ENCODE results near the gene ROBO1. TPM values are rescaled to one million over a fixed set of nuclear protein-coding genes. Genes with fewer than 3 reads are reported as not detected.

Gene ROBO1
- polyA plus RNA-seq, 1 experiment: 33.9 TPM

- no peaks in the 10 kb centered on the region for H3K36me3 ChIP-seq (ENCODE audit: control insufficient read depth, insufficient read depth, low read length)
- DNase-seq (ENCODE audit: low read depth): no peak
- no peaks in the 10 kb centered on the region for H3K27me3 ChIP-seq (ENCODE audit: control insufficient read depth, insufficient read depth, low read length)
- ChIA-PET CTCF (no interaction called here), POLR2A (interaction anchor here (0.6 kb wide), 1 partner anchor 181 kb away, joined by 6 read pairs; no protein-coding TSS in a partner anchor)
- TF ChIP-seq CTCF (IDR thresholded peaks at IDR 0.05; ENCODE audit: insufficient read depth, low read depth, low read length): no peak
- H3K4me3 ChIP-seq (ENCODE audit: low read depth, low read length): no peak overlapping the region
Observed at GRCh38 chr3:79199966-79200365, 567.8 kb downstream of the ROBO1 start.

DNA sequence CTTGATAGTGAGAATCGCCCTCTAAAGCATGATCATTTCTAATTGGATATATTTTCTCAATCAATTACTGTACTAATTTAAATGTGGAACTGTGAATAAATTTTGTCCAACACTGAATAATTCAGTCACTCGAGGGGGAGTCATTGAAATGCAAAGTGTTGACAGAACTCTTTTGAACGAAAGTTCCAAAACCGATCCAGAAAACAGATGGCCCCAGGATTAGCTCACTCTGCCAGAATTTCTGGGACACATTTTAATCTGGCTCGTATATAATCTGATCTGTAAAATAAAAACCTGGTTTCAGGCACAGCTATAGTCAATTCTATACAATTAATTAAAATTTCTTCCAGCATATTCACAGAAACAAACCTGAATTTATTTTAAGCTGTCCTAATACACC lies 580.4 kb downstream of the ROBO1 start:
- ChIA-PET POLR2A (no interaction called here), CTCF (no interaction called here)
- TF ChIP-seq CTCF (IDR thresholded peaks at IDR 0.05; ENCODE audit: insufficient read depth, low read depth, low read length): no peak

DNA sequence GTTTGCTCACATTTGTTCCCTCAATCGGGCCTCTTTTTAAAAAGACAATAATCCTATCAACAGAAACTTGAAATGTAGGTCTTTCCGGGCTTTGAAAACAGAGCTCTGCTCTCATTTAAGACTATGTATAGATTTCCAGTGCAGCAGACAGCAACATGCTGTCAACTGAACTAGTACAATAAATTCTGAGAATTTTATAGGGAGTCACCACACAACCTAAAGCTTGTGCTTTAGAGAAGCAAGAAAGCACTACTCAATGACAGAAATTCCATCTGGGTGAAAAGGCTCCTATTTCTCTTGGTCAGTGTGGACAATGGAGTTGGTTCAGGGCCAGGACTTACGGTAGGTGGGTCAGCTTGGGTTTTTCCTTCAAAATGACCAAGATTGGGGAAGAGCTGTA lies 583.5 kb downstream of the ROBO1 start:
- ChIA-PET POLR2A (no interaction called here), CTCF (interaction anchor here (0.7 to 1.4 kb wide), 2 partner anchors 17 to 18 kb away, joined by 3 read pairs; no protein-coding TSS in a partner anchor)
- TF ChIP-seq CTCF (IDR thresholded peaks at IDR 0.05; ENCODE audit: insufficient read depth, low read depth, low read length): no peak
- DNase-seq (ENCODE audit: low read depth): no peak
- no peaks in the 10 kb centered on the region for H3K27me3 ChIP-seq (ENCODE audit: control insufficient read depth, insufficient read depth, low read length)
- H3K4me3 ChIP-seq (ENCODE audit: low read depth, low read length): no peak overlapping the region
- H3K36me3 ChIP-seq (ENCODE audit: control insufficient read depth, insufficient read depth, low read length): no peaks in the 10 kb centered on the region

More for the DNA sequence above, 580.4 kb downstream of the ROBO1 start:
- Histone ChIP-seq H3K27me3 (ENCODE audit: control insufficient read depth, insufficient read depth, low read length) (no peaks in the 10 kb centered on the region), H3K4me3 (ENCODE audit: low read depth, low read length) (no peak overlapping the region), H3K36me3 (ENCODE audit: control insufficient read depth, insufficient read depth, low read length) (no peaks in the 10 kb centered on the region)
- DNase-seq (ENCODE audit: low read depth): no peak

DNA sequence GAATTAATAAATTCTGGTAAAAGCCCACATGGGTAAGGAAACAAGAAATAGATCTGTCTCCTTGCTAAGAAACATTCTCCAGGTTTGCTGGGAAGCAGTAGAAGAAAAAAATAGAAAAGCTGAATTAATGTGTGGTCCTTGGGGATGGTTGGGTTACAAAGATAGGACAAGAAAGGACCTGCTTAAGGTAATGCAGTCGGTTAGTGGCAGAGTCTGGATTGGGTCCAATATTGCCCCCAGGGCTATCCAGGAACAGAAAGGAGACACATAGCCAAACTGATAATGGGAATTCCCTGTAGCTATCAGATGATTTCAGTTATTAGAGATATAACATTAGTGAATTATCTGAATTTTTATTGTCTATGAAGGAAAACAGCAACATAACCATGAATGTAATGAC lies 584.3 kb downstream of the ROBO1 start:
- POLR2A ChIA-PET: no interaction called here
- CTCF ChIA-PET: interaction anchor here (0.7 to 1.4 kb wide), 2 partner anchors 17 to 18 kb away, joined by 3 read pairs; no protein-coding TSS in a partner anchor
- no peak for TF ChIP-seq CTCF (IDR thresholded peaks at IDR 0.05; ENCODE audit: insufficient read depth, low read depth, low read length)
- no peak overlapping the region for H3K4me3 ChIP-seq (ENCODE audit: low read depth, low read length)
- DNase-seq (ENCODE audit: low read depth): no peak
- no peaks in the 10 kb centered on the region for H3K36me3 ChIP-seq (ENCODE audit: control insufficient read depth, insufficient read depth, low read length)
- H3K27me3 ChIP-seq (ENCODE audit: control insufficient read depth, insufficient read depth, low read length): no peaks in the 10 kb centered on the region

GRCh38 chr3:79178471-79179180 lies 589.2 kb downstream of the ROBO1 start:
- CTCF ChIA-PET: no interaction called here
- no peaks in the 10 kb centered on the region for H3K36me3 ChIP-seq (ENCODE audit: control insufficient read depth, insufficient read depth, low read length)
- POLR2A ChIA-PET: no interaction called here
- TF ChIP-seq CTCF (IDR thresholded peaks at IDR 0.05; ENCODE audit: insufficient read depth, low read depth, low read length): no peak
- H3K4me3 ChIP-seq (ENCODE audit: low read depth, low read length): no peak overlapping the region
- DNase-seq (ENCODE audit: low read depth): no peak
- no peaks in the 10 kb centered on the region for H3K27me3 ChIP-seq (ENCODE audit: control insufficient read depth, insufficient read depth, low read length)

All from BJ (cell line).